IMR-90 (cell line): ENCODE results near the gene RHBDD1. TPM values are rescaled to one million over a fixed set of nuclear protein-coding genes. Genes with fewer than 3 reads are reported as not detected.

ENCODE experiments used
- ATAC-seq: fragments of 200-7000 bp; cut with Tn5 transposase; 2 replicates; pipeline ENCODE4 v1.9.1; 2020; ENCODE audit warnings: low read depth, mild to moderate bottlenecking, moderate library complexity
- BruUV-seq: library from RNA; stranded (reverse); fragments of 400-500 nt; replicated peaks from 2 replicates; lab custom pipeline; 2021; lab: Mats Ljungman, UMichigan
- CTCF ChIA-PET: fragments of 300-600 bp; formaldehyde crosslinking; extraction: SDS; loops from one replicate; lab custom pipeline; 2021; ENCODE audit warnings: antibody characterized with exemption; lab: Yijun Ruan, JAX
- POLR2A ChIA-PET: fragments of 300-600 bp; sonication (Branson Sonifier 250); formaldehyde crosslinking; loops from one replicate; lab custom pipeline; 2022; ENCODE audit warnings: antibody characterized with exemption; ENCODE audit not compliant: unreplicated experiment; lab: Charles Lee
- DNase-seq: peaks from one replicate; pipeline ENCODE4 v3.0.0; 2013
- H2AFZ ChIP-seq: replicated peaks from 2 replicates; pipeline ENCODE3; 2013; ENCODE audit warnings: low read length, mild to moderate bottlenecking; ENCODE audit not compliant: poor library complexity
- H2AK5ac ChIP-seq: 2 replicates; pipeline ENCODE4 v1.6.1; 2013; ENCODE audit warnings: low read depth, low read length, inconsistent platforms
- H2AK9ac ChIP-seq: replicated peaks from 2 replicates; pipeline ENCODE3; 2013; ENCODE audit warnings: mild to moderate bottlenecking, low read depth, low read length, moderate library complexity; ENCODE audit not compliant: poor library complexity
- H2BK120ac ChIP-seq: 2 replicates; pipeline ENCODE4 v1.6.1; 2013; ENCODE audit warnings: low read depth, low read length, inconsistent platforms
- H2BK15ac ChIP-seq: 3 replicates; pipeline ENCODE4 v1.6.1; 2013; ENCODE audit warnings: low read depth, low read length, inconsistent platforms
- H2BK20ac ChIP-seq: 2 replicates; pipeline ENCODE4 v1.6.1; 2013; ENCODE audit warnings: low read depth, mild to moderate bottlenecking, inconsistent platforms, low read length, moderate library complexity
- H2BK5ac ChIP-seq: 2 replicates; pipeline ENCODE4 v1.6.1; 2013; ENCODE audit warnings: mild to moderate bottlenecking, low read depth, low read length, inconsistent platforms; ENCODE audit not compliant: poor library complexity, severe bottlenecking
- H3K14ac ChIP-seq: replicated peaks from 2 replicates; pipeline ENCODE4 v1.6.1; 2013; ENCODE audit warnings: low read depth, low read length, inconsistent platforms
- H3K18ac ChIP-seq: 2 replicates; pipeline ENCODE4 v1.6.1; 2013; ENCODE audit warnings: low read depth, low read length, control low read depth
- H3K23ac ChIP-seq: 2 replicates; pipeline ENCODE4 v1.6.1; 2013; ENCODE audit warnings: low read depth, low read length, inconsistent platforms
- H3K27ac ChIP-seq: 2 replicates; pipeline ENCODE4 v1.5.1; 2013; ENCODE audit warnings: mild to moderate bottlenecking, control low read depth, low read length; ENCODE audit not compliant: insufficient read depth
- H3K27me3 ChIP-seq: 2 replicates; pipeline ENCODE4 v1.6.1; 2013; ENCODE audit warnings: low read length; ENCODE audit not compliant: control insufficient read depth, insufficient read depth
- H3K36me3 ChIP-seq: 2 replicates; pipeline ENCODE4 v1.6.1; 2013; ENCODE audit warnings: low read length, mixed read lengths; ENCODE audit not compliant: control insufficient read depth, insufficient read depth
- H3K4ac ChIP-seq: 2 replicates; pipeline ENCODE4 v1.6.1; 2013; ENCODE audit warnings: low read depth, low read length, inconsistent platforms
- H3K4me1 ChIP-seq: 2 replicates; pipeline ENCODE4 v1.6.1; 2013; ENCODE audit warnings: low read length, mixed read lengths; ENCODE audit not compliant: control insufficient read depth, insufficient read depth
- H3K4me2 ChIP-seq: 2 replicates; pipeline ENCODE4 v1.6.1; 2013; ENCODE audit warnings: low read depth, mild to moderate bottlenecking, control low read depth, low read length, moderate library complexity
- H3K4me3 ChIP-seq: 2 replicates; pipeline ENCODE4 v1.5.1; 2013; ENCODE audit warnings: low read depth, mild to moderate bottlenecking, control low read depth, low read length, moderate library complexity; ENCODE audit not compliant: insufficient read depth
- H3K56ac ChIP-seq: 2 replicates; pipeline ENCODE4 v1.6.1; 2013; ENCODE audit warnings: low read length, inconsistent platforms; ENCODE audit not compliant: insufficient read depth; ENCODE audit errors: extremely low read depth
- H3K79me1 ChIP-seq, 2 experiments: 2 replicates each; pipeline ENCODE4 v1.6.1; 2013; ENCODE audit warnings: low read length in 2 of 2, inconsistent platforms in 1 of 2, low read depth in 1 of 2
- H3K9ac ChIP-seq: 2 replicates; pipeline ENCODE4 v1.6.1; 2013; ENCODE audit warnings: low read depth, low read length, control low read depth
- H3K9me1 ChIP-seq: 2 replicates; pipeline ENCODE4 v1.6.1; 2013; ENCODE audit warnings: low read length, inconsistent platforms; ENCODE audit not compliant: insufficient read depth
- H3K9me3 ChIP-seq: 2 replicates; pipeline ENCODE4 v1.6.1; 2013; ENCODE audit warnings: low read length; ENCODE audit not compliant: control insufficient read depth, insufficient read depth
- H4K20me1 ChIP-seq: 2 replicates; pipeline ENCODE4 v1.6.1; 2013; ENCODE audit warnings: low read length, inconsistent platforms; ENCODE audit not compliant: insufficient read depth
- H4K5ac ChIP-seq: 2 replicates; pipeline ENCODE4 v1.6.1; 2013; ENCODE audit warnings: mild to moderate bottlenecking, low read depth, low read length, control low read depth
- H4K8ac ChIP-seq, 2 experiments: 2 replicates each; pipeline ENCODE4 v1.6.1; 2013; ENCODE audit warnings: low read depth in 2 of 2, low read length in 2 of 2, control low read depth in 1 of 2, inconsistent platforms in 1 of 2
- H4K91ac ChIP-seq: 2 replicates; pipeline ENCODE4 v1.6.1; 2013; ENCODE audit warnings: low read depth, low read length, inconsistent platforms; ENCODE audit not compliant: insufficient read depth
- BHLHE40 ChIP-seq: fragments of 150-350 bp; IDR thresholded peaks from 2 replicates; pipeline ENCODE4 v1.6.1; 2016; ENCODE audit warnings: mild to moderate bottlenecking, low read depth, low read length
- CEBPB ChIP-seq: IDR thresholded peaks from 2 replicates; pipeline ENCODE4 v1.6.1; 2012; ENCODE audit warnings: low read depth, low read length, improper control_type of control experiment
- CHD1 ChIP-seq: IDR thresholded peaks from 2 replicates; pipeline ENCODE4 v1.6.1; 2012; ENCODE audit warnings: low read depth, low read length, improper control_type of control experiment
- CTCF ChIP-seq: conservative IDR thresholded peaks from 2 replicates; pipeline ENCODE4 v1.5.1; 2012; ENCODE audit warnings: mild to moderate bottlenecking, low read depth, low read length, improper control_type of control experiment
- FOS ChIP-seq: fragments of 150-350 bp; IDR thresholded peaks from 2 replicates; pipeline ENCODE4 v1.6.1; 2016; ENCODE audit warnings: low read depth, low read length
- MAFK ChIP-seq: IDR thresholded peaks from 2 replicates; pipeline ENCODE4 v1.6.1; 2012; ENCODE audit warnings: low read depth, low read length, improper control_type of control experiment
- MAZ ChIP-seq: IDR thresholded peaks from 2 replicates; pipeline ENCODE4 v1.6.1; 2012; ENCODE audit warnings: low read depth, mild to moderate bottlenecking, low read length, improper control_type of control experiment, moderate library complexity, borderline replicate concordance
- MXI1 ChIP-seq: IDR thresholded peaks from 2 replicates; pipeline ENCODE4 v1.6.1; 2012; ENCODE audit warnings: low read depth, mild to moderate bottlenecking, low read length, moderate library complexity, borderline replicate concordance
- NFE2L2 ChIP-seq: fragments of 150-350 bp; IDR thresholded peaks from 2 replicates; pipeline ENCODE4 v1.6.1; 2016; ENCODE audit warnings: low read depth, mild to moderate bottlenecking, low read length
- POLR2A ChIP-seq: IDR thresholded peaks from 2 replicates; pipeline ENCODE4 v1.6.1; 2012; ENCODE audit warnings: mild to moderate bottlenecking, low read depth, low read length
- RCOR1 ChIP-seq: IDR thresholded peaks from 2 replicates; pipeline ENCODE4 v1.6.1; 2012; ENCODE audit warnings: mild to moderate bottlenecking, low read length, improper control_type of control experiment; ENCODE audit not compliant: insufficient replicate concordance
- RFX5 ChIP-seq: IDR thresholded peaks from 2 replicates; pipeline ENCODE4 v1.8.0; 2012; ENCODE audit warnings: low read depth, mild to moderate bottlenecking, low read length, moderate library complexity
- WGBS, 2 experiments: methylation state at CpG; one replicate each; pipeline versions ENCODE4 v1.1.5 to v1.1.7; 2013; ENCODE audit warnings: missing lambda C conversion rate in 2 of 2; ENCODE audit not compliant: insufficient read length in 1 of 2; ENCODE audit errors: extremely low coverage in 2 of 2; 5-methylcytosine and 5-hydroxymethylcytosine counted together
- dilution Hi-C: fragments of 300-500 bp; cut with HindIII; formaldehyde crosslinking; loops from one replicate; pipeline ENCODE4 v1.14.3; 2018; ENCODE audit warnings: low sequenced_read_pairs; ENCODE audit not compliant: unreplicated experiment
- in situ Hi-C: fragments of 300-500 bp; cut with MboI; formaldehyde crosslinking; loops from 3 replicates; pipeline ENCODE4 v1.14.3; 2019; ENCODE audit warnings: low sequenced_read_pairs, inconsistent platforms, mixed read lengths
- intact Hi-C: fragments of 100-400 bp; cut with micrococcal nuclease; formaldehyde crosslinking; loops from 2 replicates; pipeline ENCODE4 v1.10.0; 2022
- polyA plus RNA-seq, 3 experiments: library from polyadenylated mRNA; depleted of rRNA; stranded (reverse); fragments of >200 nt; gene quantifications; 2 replicates each; pipeline ENCODE4 v1.2.3, GENCODE V29; 2012; ENCODE audit warnings: low replicate concordance in 1 of 3
- total RNA-seq: library from RNA; depleted of rRNA; stranded (reverse); fragments of >200 nt; gene quantifications from 2 replicates; pipeline ENCODE4 v1.2.3, GENCODE V29; 2012
- TF ChIP-seq, protein P1 (sequence below): fragments of 150-350 bp; IDR thresholded peaks from 2 replicates; pipeline ENCODE4 v1.6.1; 2016; ENCODE audit warnings: low read depth, mild to moderate bottlenecking, low read length, moderate library complexity, borderline replicate concordance

The RHBDD1 gene
- total and polyA plus RNA-seq, 2 of the 4 experiments (the other 2 are of a cell fraction), result 9.7 to 14.0 TPM

GRCh38 chr2:226983895-226984749 lies 148.3 kb downstream of the RHBDD1 start:
- in situ Hi-C loops (loop anchor here (10.0 to 25.0 kb wide), 3 partner anchors 797 to 1319 kb away; no protein-coding TSS in a partner anchor), dilution Hi-C loops (no loop called here), intact Hi-C loops (loop anchor here (2.0 to 10.0 kb wide), 2 partner anchors 185 to 799 kb away; partner anchors contain the start of gene IRS1)
- Histone ChIP-seq H3K23ac (no peak overlapping the region), H3K79me1 (peaks cover 4 to 8% of the 10 kb centered on the region in 2 experiments; a peak in 2 of 4 replicates), H3K9me3 (no peaks in the 10 kb centered on the region), H4K5ac (no peak overlapping the region), H3K36me3 (no peaks in the 10 kb centered on the region), H3K18ac (no peak overlapping the region), H3K9me1 (no peaks in the 10 kb centered on the region), H2BK5ac (no peak overlapping the region), H2BK20ac (0 out of 2 replicates have a peak overlapping the region, but pooled peaks have one; percentile 14), H4K20me1 (no peaks in the 10 kb centered on the region), H3K4me3 (no peak overlapping the region), H4K8ac (no peak overlapping the region), H3K56ac (no peak overlapping the region), H3K14ac (no peak overlapping the region), H3K27me3 (no peaks in the 10 kb centered on the region), H2AFZ (no peak overlapping the region), H3K4me1 (0 out of 2 replicates have a peak, but pooled peaks cover 4% of the 10 kb centered on the region), H2BK120ac (peak overlapping the region; percentile 18; the same call in 1 of the 2 replicates), H2BK15ac (no peak overlapping the region), H3K4ac (peak overlapping the region; percentile 52; the same call in 1 of the 2 replicates), H2AK5ac (no peak overlapping the region), H3K9ac (no peak overlapping the region), H4K91ac (no peak overlapping the region), H2AK9ac (no peak overlapping the region), H3K27ac (no peak overlapping the region), H3K4me2 (no peak overlapping the region)
- ChIA-PET POLR2A (interaction anchor here (0.5 kb wide), 1 partner anchor 799 kb away, joined by 3 read pairs; no protein-coding TSS in a partner anchor), CTCF (interaction anchor here (1.3 kb wide), 1 partner anchor 182 kb away, joined by 3 read pairs; no protein-coding TSS in a partner anchor)
- TF ChIP-seq CHD1 (no peak), MXI1 (no peak), RCOR1 (no peak), MAFK (no peak), MAZ (no peak), NFE2L2 (no peak), RFX5 (no peak), BHLHE40 (no peak), CTCF (no peak), FOS (no peak), POLR2A (no peak), CEBPB (no peak)
- TF ChIP-seq, protein P1, sequence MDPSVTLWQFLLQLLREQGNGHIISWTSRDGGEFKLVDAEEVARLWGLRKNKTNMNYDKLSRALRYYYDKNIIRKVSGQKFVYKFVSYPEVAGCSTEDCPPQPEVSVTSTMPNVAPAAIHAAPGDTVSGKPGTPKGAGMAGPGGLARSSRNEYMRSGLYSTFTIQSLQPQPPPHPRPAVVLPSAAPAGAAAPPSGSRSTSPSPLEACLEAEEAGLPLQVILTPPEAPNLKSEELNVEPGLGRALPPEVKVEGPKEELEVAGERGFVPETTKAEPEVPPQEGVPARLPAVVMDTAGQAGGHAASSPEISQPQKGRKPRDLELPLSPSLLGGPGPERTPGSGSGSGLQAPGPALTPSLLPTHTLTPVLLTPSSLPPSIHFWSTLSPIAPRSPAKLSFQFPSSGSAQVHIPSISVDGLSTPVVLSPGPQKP, result no peak
- ATAC-seq (no peak), DNase-seq (no peak)
- WGBS, 2 experiments, result 83% methylated on average over 1 of the region's 12 CpGs; no CpG with 5 or more reads in 1 of the 2 experiments
- no TSS peak for BruUV-seq
